ENCODE results near the gene CRTC1.

CRTC1 gene

GRCh38 chr19:18683109-18683957, at the start of gene CRTC1:
Gene CRTC1 (plus strand): TSS chr19:18683680. CDS start chr19:18683703, 23 bp downstream.
- no peak for TF ChIP-seq CTCF (IDR thresholded peaks at IDR 0.05; ENCODE audit: borderline replicate concordance, insufficient read depth, low read depth, low read length)
- H3K4me3 ChIP-seq (ENCODE audit: low read depth, low read length): peak within 1 kb of the TSS; percentile 75

- TF ChIP-seq CTCF (IDR thresholded peaks at IDR 0.05; ENCODE audit: borderline replicate concordance, insufficient read depth, low read depth, low read length): no peak
- no peak overlapping the region for H3K4me3 ChIP-seq (ENCODE audit: low read depth, low read length)
Observed at GRCh38 chr19:18634612-18635297, 48.7 kb upstream of the CRTC1 start.

GRCh38 chr19:18635831-18636182, 47.7 kb upstream of the CRTC1 start:
- H3K4me3 ChIP-seq (ENCODE audit: low read depth, low read length): no peak overlapping the region
- no peak for TF ChIP-seq CTCF (IDR thresholded peaks at IDR 0.05; ENCODE audit: borderline replicate concordance, insufficient read depth, low read depth, low read length)

GRCh38 chr19:18636183-18636968, 47.1 kb upstream of the CRTC1 start:
- H3K4me3 ChIP-seq (ENCODE audit: low read depth, low read length): peak overlapping the region; percentile 92
- TF ChIP-seq CTCF (IDR thresholded peaks at IDR 0.05; ENCODE audit: borderline replicate concordance, insufficient read depth, low read depth, low read length): no peak

GRCh38 chr19:18636969-18637629, 46.4 kb upstream of the CRTC1 start, which contains the start of gene KLHL26:
Gene KLHL26 (plus strand): TSS chr19:18637028. CDS start chr19:18637055, 27 bp downstream.
- peak within 1 kb of the TSS; percentile 92 for H3K4me3 ChIP-seq (ENCODE audit: low read depth, low read length)
- no peak for TF ChIP-seq CTCF (IDR thresholded peaks at IDR 0.05; ENCODE audit: borderline replicate concordance, insufficient read depth, low read depth, low read length)
